ENCODE results near the gene HDAC9. TPM values are rescaled to one million over a fixed set of nuclear protein-coding genes. Genes with fewer than 3 reads are reported as not detected.

Gene HDAC9
- total RNA-seq, 4 donors from 2014 or later, result 54.8 to 96.2 (median 87.2) TPM

- DNase-seq, result peak; percentile 19 to 52
- TF ChIP-seq POLR2A (IDR thresholded peaks at IDR 0.05) (no peak), CTCF (IDR thresholded peaks at IDR 0.05) (no peak)
- Histone ChIP-seq H3K36me3 (no peaks in the 10 kb centered on the region), H3K4me1 (peaks cover 0 to 4% of the 10 kb centered on the region in 2 donors), H3K4me3 (no peak overlapping the region), H3K9me3 (no peaks in the 10 kb centered on the region), H3K27me3 (no peaks in the 10 kb centered on the region), H3K27ac (peak overlapping the region; percentile 74 to 78)
- intact Hi-C loops (cut with DNase I; ENCODE audit: low total_unique reads), result no loop called here
These were observed 143.3 kb downstream of the HDAC9 start for GRCh38 chr7:18638594-18639452.

DNA sequence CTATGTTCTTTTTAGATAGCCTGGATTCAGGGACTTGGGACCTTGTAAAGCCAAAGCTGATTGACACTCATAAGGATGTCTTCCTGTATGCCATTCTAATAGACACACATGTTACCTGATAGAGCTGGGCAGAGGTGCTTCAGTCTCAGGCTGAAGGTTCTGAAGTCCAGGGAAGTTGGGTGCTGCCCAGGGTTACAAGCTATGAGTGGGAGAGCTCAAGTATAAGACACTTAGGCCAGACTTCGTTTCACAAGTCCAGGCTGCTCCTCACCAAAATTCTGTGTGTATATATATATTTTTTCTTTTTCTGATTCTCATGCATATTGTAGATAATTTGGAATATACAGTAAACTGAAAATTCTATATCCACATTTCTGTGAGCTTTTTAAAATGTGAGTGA lies 144.2 kb downstream of the HDAC9 start:
- H3K4me1 ChIP-seq, result peaks cover 0 to 4% of the 10 kb centered on the region in 2 donors
- no peak overlapping the region for H3K4me3 ChIP-seq
- no peak for DNase-seq
- no peaks in the 10 kb centered on the region for H3K27me3 ChIP-seq
- peak overlapping the region; percentile 74 to 78 for H3K27ac ChIP-seq
- no peaks in the 10 kb centered on the region for H3K36me3 ChIP-seq
- no peaks in the 10 kb centered on the region for H3K9me3 ChIP-seq
- intact Hi-C loops (cut with DNase I; ENCODE audit: low total_unique reads), result no loop called here
- TF ChIP-seq CTCF (IDR thresholded peaks at IDR 0.05) (no peak), POLR2A (IDR thresholded peaks at IDR 0.05) (no peak)

- Histone ChIP-seq H3K27me3 (no peaks in the 10 kb centered on the region), H3K27ac (no peak overlapping the region), H3K4me3 (no peak overlapping the region), H3K36me3 (no peaks in the 10 kb centered on the region), H3K4me1 (no peaks in the 10 kb centered on the region), H3K9me3 (no peaks in the 10 kb centered on the region)
- intact Hi-C loops (cut with DNase I; ENCODE audit: low total_unique reads), result no loop called here
- TF ChIP-seq POLR2A (IDR thresholded peaks at IDR 0.05) (no peak), CTCF (IDR thresholded peaks at IDR 0.05) (no peak)
- no peak for DNase-seq
These were observed 149.4 kb downstream of the HDAC9 start for GRCh38 chr7:18644981-18645380.

GRCh38 chr7:18647582-18647981 lies 152.0 kb downstream of the HDAC9 start:
- Histone ChIP-seq H3K9me3 (no peaks in the 10 kb centered on the region), H3K36me3 (no peaks in the 10 kb centered on the region), H3K4me3 (no peak overlapping the region), H3K4me1 (no peaks in the 10 kb centered on the region), H3K27me3 (no peaks in the 10 kb centered on the region), H3K27ac (no peak overlapping the region)
- no peak for TF ChIP-seq POLR2A (IDR thresholded peaks at IDR 0.05)
- TF ChIP-seq CTCF (IDR thresholded peaks at IDR 0.05), result no peak
- no peak for DNase-seq
- intact Hi-C loops (cut with DNase I; ENCODE audit: low total_unique reads), result no loop called here
